Epithelial cell of proximal tubule (primary cell): Measurements from ENCODE around the gene PCGF1. TPM values are rescaled to one million over a fixed set of nuclear protein-coding genes. Genes with fewer than 3 reads are reported as not detected.

ENCODE experiments used
- DNase-seq: peaks from one replicate; pipeline ENCODE4 v3.0.0-alpha.2; 2011; ENCODE audit warnings: low read depth
- H3K4me3 ChIP-seq: 2 replicates; pipeline ENCODE4 v1.5.1; 2011; ENCODE audit warnings: low read depth, mild to moderate bottlenecking, low read length
- total RNA-seq: library from RNA; depleted of rRNA; stranded (reverse); fragments of >200 nt; gene quantifications from 2 replicates; pipeline ENCODE4 v1.2.3, GENCODE V29; 2015
- TF ChIP-seq, protein P1 (sequence below): conservative IDR thresholded peaks from 2 replicates; pipeline ENCODE4 v1.5.1; 2012; ENCODE audit warnings: low read depth, mild to moderate bottlenecking, low read length

Gene PCGF1
- total RNA-seq, 1 donor from 2014 or later = 16.3 TPM

- no peak overlapping the region for H3K4me3 ChIP-seq
- TF ChIP-seq, protein P1, sequence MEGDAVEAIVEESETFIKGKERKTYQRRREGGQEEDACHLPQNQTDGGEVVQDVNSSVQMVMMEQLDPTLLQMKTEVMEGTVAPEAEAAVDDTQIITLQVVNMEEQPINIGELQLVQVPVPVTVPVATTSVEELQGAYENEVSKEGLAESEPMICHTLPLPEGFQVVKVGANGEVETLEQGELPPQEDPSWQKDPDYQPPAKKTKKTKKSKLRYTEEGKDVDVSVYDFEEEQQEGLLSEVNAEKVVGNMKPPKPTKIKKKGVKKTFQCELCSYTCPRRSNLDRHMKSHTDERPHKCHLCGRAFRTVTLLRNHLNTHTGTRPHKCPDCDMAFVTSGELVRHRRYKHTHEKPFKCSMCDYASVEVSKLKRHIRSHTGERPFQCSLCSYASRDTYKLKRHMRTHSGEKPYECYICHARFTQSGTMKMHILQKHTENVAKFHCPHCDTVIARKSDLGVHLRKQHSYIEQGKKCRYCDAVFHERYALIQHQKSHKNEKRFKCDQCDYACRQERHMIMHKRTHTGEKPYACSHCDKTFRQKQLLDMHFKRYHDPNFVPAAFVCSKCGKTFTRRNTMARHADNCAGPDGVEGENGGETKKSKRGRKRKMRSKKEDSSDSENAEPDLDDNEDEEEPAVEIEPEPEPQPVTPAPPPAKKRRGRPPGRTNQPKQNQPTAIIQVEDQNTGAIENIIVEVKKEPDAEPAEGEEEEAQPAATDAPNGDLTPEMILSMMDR = no peak
- DNase-seq = no peak
Observed at GRCh38 chr2:74524955-74525716, 17.6 kb upstream of the PCGF1 start.

DNA sequence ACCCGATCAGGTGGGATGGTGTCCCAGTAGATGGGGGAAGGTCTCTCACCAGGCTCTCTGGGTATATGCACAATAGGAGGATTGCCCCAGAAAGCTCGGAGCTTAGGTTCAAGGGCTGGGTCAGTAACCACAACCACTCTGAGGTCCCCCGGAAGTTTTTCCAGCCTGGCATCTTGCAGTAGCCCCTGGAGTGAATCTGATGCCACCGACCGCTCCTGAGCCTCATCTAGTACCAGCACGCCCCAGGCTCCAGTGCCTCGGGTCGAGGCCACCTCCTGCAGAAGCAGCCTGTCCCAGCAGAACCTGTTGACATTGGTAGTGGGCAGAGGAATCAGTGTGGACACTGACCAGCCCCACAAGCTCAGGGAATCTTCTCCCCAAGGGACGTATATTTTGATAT, 16.5 kb upstream of the PCGF1 start:
- no peak overlapping the region for H3K4me3 ChIP-seq
- TF ChIP-seq, protein P1 = no peak
- no peak for DNase-seq

- no peak overlapping the region for H3K4me3 ChIP-seq
- TF ChIP-seq, protein P1 = no peak
- no peak for DNase-seq
Observed at GRCh38 chr2:74522516-74522915, 15.0 kb upstream of the PCGF1 start.

- TF ChIP-seq, protein P1 = no peak
- no peak overlapping the region for H3K4me3 ChIP-seq
- no peak for DNase-seq
Observed at GRCh38 chr2:74516650-74517049, 9.2 kb upstream of the PCGF1 start.

DNA sequence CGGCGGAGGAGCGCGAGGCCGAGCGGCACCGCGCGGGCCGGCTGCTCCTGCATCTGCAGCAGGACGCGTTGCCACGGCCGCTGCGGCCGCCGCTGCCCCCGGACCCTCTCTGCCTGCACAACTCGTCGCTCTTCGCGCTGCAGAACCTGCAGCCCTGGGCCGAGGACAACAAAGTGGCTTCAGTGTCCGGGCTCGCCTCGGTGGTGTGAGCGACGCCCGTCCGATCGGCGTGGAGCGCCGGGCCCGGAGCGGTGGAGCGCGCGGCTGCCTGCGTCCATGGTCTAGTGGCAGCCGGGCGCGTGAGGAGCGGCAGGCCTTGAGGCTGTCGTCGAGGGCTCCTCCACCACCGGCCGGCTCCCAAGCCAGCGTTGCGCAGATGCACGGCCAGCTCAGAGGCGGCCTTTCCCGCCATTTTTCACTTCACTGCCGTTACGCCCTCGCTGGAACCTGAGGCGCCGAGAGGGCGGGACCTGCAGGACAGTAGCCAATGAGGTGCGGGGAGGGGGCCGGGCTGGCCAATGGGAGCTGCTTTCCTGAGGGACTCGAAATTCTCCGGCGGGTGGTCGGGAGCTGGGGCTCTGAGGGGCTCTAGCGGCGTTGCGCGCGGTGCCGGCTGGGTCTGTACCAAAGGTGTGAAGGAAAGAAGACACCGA, 8.6 kb upstream of the PCGF1 start:
- TF ChIP-seq, protein P1 = no peak
- H3K4me3 ChIP-seq = no peak overlapping the region
- DNase-seq = no peak

DNA sequence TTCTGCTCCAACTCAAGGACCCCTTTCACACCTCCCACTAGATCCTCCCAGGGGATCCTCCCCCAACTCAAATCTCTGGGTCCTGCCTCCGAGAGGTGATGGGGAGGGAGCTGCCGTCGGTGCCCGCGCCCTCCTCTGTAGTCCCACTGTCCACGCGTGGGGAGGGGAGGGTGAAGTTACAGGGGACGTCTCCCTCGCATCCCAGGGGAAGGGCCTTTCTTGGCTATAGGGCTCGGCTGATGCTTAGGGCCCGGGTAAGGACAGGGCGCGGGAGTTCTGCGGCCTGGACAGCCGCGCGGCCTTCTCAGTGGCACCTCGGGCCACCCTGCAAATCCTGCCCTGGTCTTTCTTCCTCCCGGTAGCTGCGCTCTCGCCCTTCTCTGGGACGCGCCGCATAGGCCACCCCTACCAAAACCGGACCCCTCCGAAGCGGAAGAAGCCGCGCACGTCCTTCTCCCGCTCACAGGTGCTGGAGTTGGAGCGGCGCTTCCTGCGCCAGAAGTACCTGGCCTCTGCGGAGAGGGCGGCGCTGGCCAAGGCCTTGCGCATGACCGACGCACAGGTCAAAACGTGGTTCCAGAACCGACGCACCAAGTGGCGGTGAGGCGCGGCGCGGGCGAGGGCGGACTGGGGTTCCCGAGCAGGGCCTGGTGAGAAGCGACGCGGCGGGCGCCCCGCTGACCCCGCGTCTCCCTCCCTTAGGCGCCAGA, 7.9 kb upstream of the PCGF1 start:
- TF ChIP-seq, protein P1 = no peak
- no peak for DNase-seq
- no peak overlapping the region for H3K4me3 ChIP-seq
